KMS-11 (cell line): ENCODE results near the gene PTPRN2.

Source experiments
- H2AFZ ChIP-seq: fragments of 200-600 bp; sonication (generic); 2 replicates; pipeline ENCODE4 v1.6.1; 2016; ENCODE audit warnings: antibody characterized with exemption, mixed run types, low read depth
- H3K27ac ChIP-seq: fragments of 200-600 bp; sonication (generic); 2 replicates; pipeline ENCODE4 v1.6.1; 2016; ENCODE audit warnings: mild to moderate bottlenecking, mixed run types
- H3K27me3 ChIP-seq: fragments of 200-600 bp; sonication (generic); 2 replicates; pipeline ENCODE4 v1.6.1; 2017; ENCODE audit warnings: mild to moderate bottlenecking, low read depth, mixed run types, moderate library complexity; ENCODE audit not compliant: insufficient read depth
- H3K36me3 ChIP-seq: fragments of 200-600 bp; sonication (generic); 2 replicates; pipeline ENCODE4 v1.6.1; 2017; ENCODE audit warnings: mild to moderate bottlenecking, mixed run types; ENCODE audit not compliant: insufficient read depth
- H3K4me1 ChIP-seq: fragments of 200-600 bp; sonication (generic); 2 replicates; pipeline ENCODE4 v1.6.1; 2016; ENCODE audit warnings: mild to moderate bottlenecking, low read depth, mixed run types; ENCODE audit not compliant: poor library complexity, severe bottlenecking
- H3K4me2 ChIP-seq: fragments of 200-600 bp; sonication (generic); 2 replicates; pipeline ENCODE4 v1.7.0; 2016; ENCODE audit warnings: mild to moderate bottlenecking, mixed run types
- H3K4me3 ChIP-seq: fragments of 200-600 bp; sonication (generic); IDR thresholded peaks from 2 replicates; pipeline ENCODE4 v1.6.1; 2017; ENCODE audit warnings: low read depth, low read length, mixed read lengths; ENCODE audit not compliant: insufficient read depth
- H3K79me2 ChIP-seq: fragments of 200-600 bp; sonication (generic); 2 replicates; pipeline ENCODE4 v1.6.1; 2016; ENCODE audit warnings: low read depth, mixed run types; ENCODE audit not compliant: insufficient read depth
- H3K9ac ChIP-seq: fragments of 200-600 bp; sonication (generic); 2 replicates; pipeline ENCODE4 v1.6.1; 2016; ENCODE audit warnings: mild to moderate bottlenecking, mixed run types
- H4K20me1 ChIP-seq: fragments of 200-600 bp; sonication (generic); 2 replicates; pipeline ENCODE4 v1.6.1; 2016; ENCODE audit warnings: mild to moderate bottlenecking, mixed run types; ENCODE audit not compliant: insufficient read depth
- CTCF ChIP-seq: fragments of 200-600 bp; sonication (generic); conservative IDR thresholded peaks from 2 replicates; pipeline ENCODE4 v1.6.1; 2017; ENCODE audit warnings: low read depth, mild to moderate bottlenecking, antibody characterized with exemption, low read length, moderate library complexity, mixed read lengths

The PTPRN2 gene

GRCh38 chr7:157522954-157523353, 1064.7 kb downstream of the PTPRN2 start:
- H3K4me3 ChIP-seq = no peak overlapping the region
- H3K4me2 ChIP-seq = no peak overlapping the region
- no peaks in the 10 kb centered on the region for H3K36me3 ChIP-seq
- H3K27me3 ChIP-seq = peaks cover 42% of the 10 kb centered on the region; the same call in 1 of the 2 replicates
- H3K4me1 ChIP-seq = no peaks in the 10 kb centered on the region
- H3K27ac ChIP-seq = no peak overlapping the region
- H3K79me2 ChIP-seq = no peaks in the 10 kb centered on the region
- no peak overlapping the region for H2AFZ ChIP-seq
- TF ChIP-seq CTCF = no peak
- no peak overlapping the region for H3K9ac ChIP-seq
- no peaks in the 10 kb centered on the region for H4K20me1 ChIP-seq

GRCh38 chr7:157522189-157522588, 1065.4 kb downstream of the PTPRN2 start:
- H3K4me3 ChIP-seq = no peak overlapping the region
- H3K27ac ChIP-seq = no peak overlapping the region
- H4K20me1 ChIP-seq = no peaks in the 10 kb centered on the region
- no peak overlapping the region for H3K4me2 ChIP-seq
- H2AFZ ChIP-seq = no peak overlapping the region
- H3K9ac ChIP-seq = no peak overlapping the region
- no peaks in the 10 kb centered on the region for H3K4me1 ChIP-seq
- TF ChIP-seq CTCF = no peak
- no peaks in the 10 kb centered on the region for H3K79me2 ChIP-seq
- no peaks in the 10 kb centered on the region for H3K36me3 ChIP-seq
- H3K27me3 ChIP-seq = peaks cover 34% of the 10 kb centered on the region; the same call in 1 of the 2 replicates

- no peak for TF ChIP-seq CTCF
- no peaks in the 10 kb centered on the region for H3K79me2 ChIP-seq
- H3K9ac ChIP-seq = no peak overlapping the region
- no peak overlapping the region for H2AFZ ChIP-seq
- no peak overlapping the region for H3K27ac ChIP-seq
- no peak overlapping the region for H3K4me2 ChIP-seq
- no peaks in the 10 kb centered on the region for H3K36me3 ChIP-seq
- no peaks in the 10 kb centered on the region for H4K20me1 ChIP-seq
- H3K4me3 ChIP-seq = no peak overlapping the region
- peaks cover 31% of the 10 kb centered on the region; the same call in 1 of the 2 replicates for H3K27me3 ChIP-seq
- H3K4me1 ChIP-seq = no peaks in the 10 kb centered on the region
Measured at GRCh38 chr7:157521752-157522151, 1065.9 kb downstream of the PTPRN2 start.

- Histone ChIP-seq H4K20me1 (no peaks in the 10 kb centered on the region), H2AFZ (no peak overlapping the region), H3K4me1 (no peaks in the 10 kb centered on the region), H3K9ac (no peak overlapping the region), H3K4me2 (no peak overlapping the region), H3K36me3 (no peaks in the 10 kb centered on the region), H3K4me3 (no peak overlapping the region), H3K79me2 (no peaks in the 10 kb centered on the region), H3K27me3 (peaks cover 31% of the 10 kb centered on the region; the same call in 1 of the 2 replicates), H3K27ac (no peak overlapping the region)
- TF ChIP-seq CTCF = no peak
Measured at GRCh38 chr7:157521061-157521731, 1066.4 kb downstream of the PTPRN2 start.
